Measurements from ENCODE around the gene B4GALNT4. TPM values are rescaled to one million over a fixed set of nuclear protein-coding genes. Genes with fewer than 3 reads are reported as not detected.

B4GALNT4 gene
- total and polyA plus RNA-seq, 2 of the 8 experiments (the other 6 are each of a cell fraction or from before 2014, with no cell fraction given), result 40.9 to 76.3 TPM

DNA sequence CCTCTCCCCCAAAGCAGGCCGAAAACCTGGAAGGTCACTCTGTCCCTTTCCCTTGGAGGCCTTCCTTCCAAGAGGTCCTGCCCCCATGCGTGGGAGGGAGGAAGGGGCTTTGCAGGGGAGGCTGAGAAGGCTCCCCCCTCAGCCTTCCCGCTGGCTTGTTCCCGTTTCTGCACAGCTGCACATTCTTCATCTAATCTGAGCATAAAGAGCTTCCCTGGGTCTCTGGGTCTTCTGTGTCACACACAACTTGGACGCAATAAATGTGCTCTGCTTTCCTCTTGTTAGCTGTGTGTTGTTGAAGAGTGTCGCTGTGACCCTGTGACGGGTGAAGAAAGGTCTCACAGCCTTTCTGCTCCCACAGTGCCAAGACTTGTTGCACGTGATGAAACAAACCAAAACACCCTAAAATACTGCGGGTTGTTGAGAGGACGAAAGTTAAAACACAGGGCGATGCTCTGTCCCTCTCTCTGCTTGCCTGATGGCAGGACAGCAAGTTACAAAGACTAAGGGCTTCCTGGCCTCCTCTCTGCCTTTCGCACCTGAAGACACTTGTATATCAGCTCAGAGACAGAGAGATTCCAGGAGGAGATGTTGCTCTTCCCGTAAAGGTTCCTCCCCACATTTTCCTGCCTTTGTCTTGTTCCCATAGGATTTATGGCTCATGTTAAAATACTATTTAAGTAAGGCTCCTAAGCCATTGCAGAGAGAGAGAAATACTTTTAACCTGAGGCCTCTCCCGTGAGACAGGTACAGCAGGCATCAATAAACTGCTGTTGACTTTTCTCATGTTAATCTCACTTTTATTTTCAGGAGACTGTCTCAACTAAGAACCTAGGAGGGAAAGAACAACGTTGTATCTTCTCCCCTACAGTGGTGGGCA is 33.3 kb upstream of the B4GALNT4 start (continued):
- no peak for TF ChIP-seq SP1 (IDR thresholded peaks at IDR 0.05; ENCODE audit: low read depth, low read length)
- no peak for TF ChIP-seq CHD2 (IDR thresholded peaks at IDR 0.05; ENCODE audit: low read length)
- TF ChIP-seq SP4 (IDR thresholded peaks at IDR 0.05; ENCODE audit: low read length), result no peak

Measured in H1 (cell line).